Esophagus (tissue), 2 donors: Measurements from ENCODE around the gene TBX20. TPM values are rescaled to one million over a fixed set of nuclear protein-coding genes. Genes with fewer than 3 reads are reported as not detected.
"Not testable (repeated sequence)": the region's sequence is repeated elsewhere in the genome, so short reads cannot be mapped to it uniquely, and the experiment has no call there.

Experiments
- H3K27ac ChIP-seq, 2 donors: one replicate each; pipeline ENCODE4 v1.5.1; 2013; ENCODE audit warnings: low read depth in 2 of 2, mild to moderate bottlenecking in 2 of 2, inconsistent platforms in 1 of 2, low read length in 1 of 2, moderate library complexity in 1 of 2
- H3K27me3 ChIP-seq, 2 donors: one replicate each; pipeline ENCODE4 v1.6.1; 2013; ENCODE audit warnings: low read length in 2 of 2, control low read depth in 1 of 2, mild to moderate bottlenecking in 1 of 2; ENCODE audit not compliant: insufficient read depth in 2 of 2, control insufficient read depth in 1 of 2
- H3K36me3 ChIP-seq, 2 donors: one replicate each; pipeline ENCODE4 v1.6.1; 2013; ENCODE audit warnings: low read length in 1 of 2; ENCODE audit not compliant: control insufficient read depth in 2 of 2, insufficient read depth in 2 of 2
- H3K4me1 ChIP-seq, 2 donors: one replicate each; pipeline ENCODE4 v1.6.1; 2013; ENCODE audit warnings: low read length in 1 of 2; ENCODE audit not compliant: control insufficient read depth in 2 of 2, insufficient read depth in 2 of 2
- H3K4me3 ChIP-seq, 2 donors: one replicate each; pipeline ENCODE4 v1.5.1; 2013; ENCODE audit warnings: low read length in 2 of 2, mild to moderate bottlenecking in 2 of 2, low read depth in 1 of 2, moderate library complexity in 1 of 2
- H3K9me3 ChIP-seq, 2 donors: one replicate each; pipeline ENCODE4 v1.6.1; 2013; ENCODE audit warnings: mild to moderate bottlenecking in 2 of 2, low read depth in 1 of 2, low read length in 1 of 2, moderate library complexity in 1 of 2; ENCODE audit not compliant: control insufficient read depth in 2 of 2, insufficient read depth in 1 of 2
- WGBS, 2 donors: extraction: QIAGEN DNeasy Blood & Tissue Kit; methylation state at CpG; one replicate each; pipeline ENCODE4 v1.1.7; 2013; 5-methylcytosine and 5-hydroxymethylcytosine counted together
- polyA plus RNA-seq, 2 donors: library from polyadenylated mRNA; stranded (reverse); fragments of 200-250 nt; gene quantifications; one replicate each; pipeline ENCODE4 v1.2.3, GENCODE V29; 2013
- donor health status: healthy with polysubstance abuse.
- donor health status: Bipolar disorder and iron deficiency.

TBX20 gene
- polyA plus RNA-seq, 2 donors: not detected

- H3K36me3 ChIP-seq: no peaks in the 10 kb centered on the region
- H3K27me3 ChIP-seq: peaks cover 14 to 32% of the 10 kb centered on the region in 2 donors
- no peak overlapping the region for H3K27ac ChIP-seq
- peaks cover 2 to 12% of the 10 kb centered on the region in 2 donors for H3K9me3 ChIP-seq
- peaks cover 6 to 11% of the 10 kb centered on the region in 2 donors for H3K4me1 ChIP-seq
- H3K4me3 ChIP-seq: no peak overlapping the region
- WGBS, 2 donors: 12 to 13% methylated on average over 5 of the region's 5 CpGs
These were observed 4.4 kb downstream of the TBX20 start for GRCh38 chr7:35249537-35249907.

GRCh38 chr7:35248576-35249536 lies 5.0 kb downstream of the TBX20 start:
- Histone ChIP-seq H3K4me1 (peaks cover 6 to 7% of the 10 kb centered on the region in 2 donors), H3K27me3 (peaks cover 14 to 26% of the 10 kb centered on the region in 2 donors), H3K4me3 (no peak overlapping the region), H3K36me3 (no peaks in the 10 kb centered on the region), H3K27ac (no peak overlapping the region), H3K9me3 (peaks cover 0 to 8% of the 10 kb centered on the region in 2 donors)
- 12 to 14% methylated on average over 21 of the region's 21 CpGs for WGBS, 2 donors

- peaks cover 12 to 14% of the 10 kb centered on the region in 2 donors for H3K27me3 ChIP-seq
- no peak overlapping the region for H3K4me3 ChIP-seq
- H3K9me3 ChIP-seq: peaks cover 0 to 2% of the 10 kb centered on the region in 2 donors
- H3K4me1 ChIP-seq: no peaks in the 10 kb centered on the region
- H3K36me3 ChIP-seq: no peaks in the 10 kb centered on the region
- H3K27ac ChIP-seq: no peak overlapping the region
These were observed 7.1 kb downstream of the TBX20 start for GRCh38 chr7:35246819-35247218.

- H3K27ac ChIP-seq: no peak overlapping the region
- WGBS, 2 donors: 78 to 86% methylated on average over 7 of the region's 7 CpGs
- no peaks in the 10 kb centered on the region for H3K4me1 ChIP-seq
- H3K9me3 ChIP-seq: no peaks in the 10 kb centered on the region
- H3K27me3 ChIP-seq: no peaks in the 10 kb centered on the region
- H3K4me3 ChIP-seq: no peak overlapping the region
- no peaks in the 10 kb centered on the region for H3K36me3 ChIP-seq
These were observed 12.0 kb downstream of the TBX20 start for GRCh38 chr7:35241884-35242283.

- no peaks in the 10 kb centered on the region for H3K36me3 ChIP-seq
- H3K9me3 ChIP-seq: no peaks in the 10 kb centered on the region
- H3K4me3 ChIP-seq: no peak overlapping the region
- H3K27ac ChIP-seq: no peak overlapping the region
- H3K4me1 ChIP-seq: no peaks in the 10 kb centered on the region
- H3K27me3 ChIP-seq: no peaks in the 10 kb centered on the region
These were observed 12.5 kb downstream of the TBX20 start for GRCh38 chr7:35241436-35241835.

GRCh38 chr7:35241008-35241407 lies 12.9 kb downstream of the TBX20 start:
- not testable (repeated sequence) for H3K27ac ChIP-seq, H3K36me3 ChIP-seq
- 40 to 52% methylated on average over 2 of the region's 2 CpGs for WGBS, 2 donors

GRCh38 chr7:35238456-35238855 lies 15.4 kb downstream of the TBX20 start:
- not testable (repeated sequence) for H3K4me3 ChIP-seq, H3K27me3 ChIP-seq, H3K4me1 ChIP-seq, H3K27ac ChIP-seq, H3K9me3 ChIP-seq, H3K36me3 ChIP-seq
- WGBS, 2 donors: 70 to 77% methylated on average over 5 of the region's 5 CpGs

More at GRCh38 chr7:35241008-35241407, 12.9 kb downstream of the TBX20 start:
- not testable (repeated sequence) for H3K4me1 ChIP-seq, H3K27me3 ChIP-seq, H3K9me3 ChIP-seq, H3K4me3 ChIP-seq

- Histone ChIP-seq H3K4me1 (no peaks in the 10 kb centered on the region), H3K4me3 (no peak overlapping the region), H3K9me3 (no peaks in the 10 kb centered on the region), H3K27ac (no peak overlapping the region), H3K36me3 (no peaks in the 10 kb centered on the region), H3K27me3 (no peaks in the 10 kb centered on the region)
- WGBS, 2 donors: 62 to 63% methylated on average over 3 of the region's 3 CpGs
These were observed 20.9 kb downstream of the TBX20 start for GRCh38 chr7:35232994-35233393.

GRCh38 chr7:35231221-35231620 lies 22.7 kb downstream of the TBX20 start:
- H3K9me3 ChIP-seq, H3K36me3 ChIP-seq, H3K4me3 ChIP-seq, H3K27ac ChIP-seq, H3K27me3 ChIP-seq, H3K4me1 ChIP-seq: not testable (repeated sequence)
- 62 to 71% methylated on average over 3 of the region's 3 CpGs for WGBS, 2 donors
